GM21360 (cell line): ENCODE results near the gene SLC47A1.
"Not testable (repeated sequence)": the region's sequence is repeated elsewhere in the genome, so short reads cannot be mapped to it uniquely, and the experiment has no call there.

ENCODE experiments used
- ATAC-seq: cut with Tn5 transposase; IDR thresholded peaks from one replicate; pipeline ENCODE4 v1.9.1; 2021; ENCODE audit warnings: mild to moderate bottlenecking, moderate library complexity; ENCODE audit not compliant: unreplicated experiment

Gene SLC47A1

GRCh38 chr17:19533718-19534561, at the start of gene SLC47A1:
TSS of gene SLC47A1 (plus strand) at chr17:19533854. CDS start at chr17:19533940, 86 bp downstream.
- no peak for ATAC-seq

- no peak for ATAC-seq
Measured at GRCh38 chr17:19485800-19486340, 47.8 kb upstream of the SLC47A1 start.

- ATAC-seq, result no peak
Measured at GRCh38 chr17:19486351-19487023, 47.2 kb upstream of the SLC47A1 start.

GRCh38 chr17:19487024-19487600, 46.5 kb upstream of the SLC47A1 start:
- ATAC-seq, result no peak

GRCh38 chr17:19492141-19492540, 41.5 kb upstream of the SLC47A1 start:
- ATAC-seq, result no peak

GRCh38 chr17:19494961-19495806, 38.5 kb upstream of the SLC47A1 start:
- no peak for ATAC-seq

- no peak for ATAC-seq
Measured at GRCh38 chr17:19495828-19496528, 37.7 kb upstream of the SLC47A1 start.

GRCh38 chr17:19497624-19498023, 36.0 kb upstream of the SLC47A1 start:
- no peak for ATAC-seq

GRCh38 chr17:19501219-19501618, 32.4 kb upstream of the SLC47A1 start:
- no peak for ATAC-seq

- ATAC-seq, result no peak
Measured at GRCh38 chr17:19502517-19502916, 31.1 kb upstream of the SLC47A1 start.

GRCh38 chr17:19505561-19505960, 28.1 kb upstream of the SLC47A1 start:
- ATAC-seq, result not testable (repeated sequence)

- ATAC-seq, result peak; percentile 61
Measured at GRCh38 chr17:19507775-19508576, 25.7 kb upstream of the SLC47A1 start.

- ATAC-seq, result no peak
Measured at GRCh38 chr17:19508577-19508867, 25.1 kb upstream of the SLC47A1 start.

- not testable (repeated sequence) for ATAC-seq
Measured at GRCh38 chr17:19509281-19509852, 24.3 kb upstream of the SLC47A1 start.

- no peak for ATAC-seq
Measured at GRCh38 chr17:19510903-19511302, 22.8 kb upstream of the SLC47A1 start.

- ATAC-seq, result peak; percentile 55
Measured at GRCh38 chr17:19513897-19514488, 19.7 kb upstream of the SLC47A1 start.

- no peak for ATAC-seq
Measured at GRCh38 chr17:19517699-19518098, 16.0 kb upstream of the SLC47A1 start.

- ATAC-seq, result not testable (repeated sequence)
Measured at GRCh38 chr17:19519388-19520291, 14.0 kb upstream of the SLC47A1 start.
